GM10248 (cell line): ENCODE data around the gene ARSB.

ENCODE experiments used
- CTCF ChIA-PET: fragments of 300-600 bp; sonication (Branson Sonifier 250); formaldehyde crosslinking; extraction: SDS; loops from one replicate; lab custom pipeline; 2021; ENCODE audit warnings: antibody characterized with exemption; lab: Yijun Ruan, JAX
- POLR2A ChIA-PET: fragments of 350-650 bp; sonication (Branson Sonifier 250); formaldehyde crosslinking; extraction: SDS; loops from one replicate; lab custom pipeline; 2020; ENCODE audit warnings: antibody characterized with exemption; lab: Yijun Ruan, JAX
- DNase-seq: peaks from one replicate; pipeline ENCODE4 v3.0.0; 2012; ENCODE audit errors: extremely low spot score
- CTCF ChIP-seq: IDR thresholded peaks from 2 replicates; pipeline ENCODE4 v1.5.1; 2012; ENCODE audit warnings: mild to moderate bottlenecking, low read depth; ENCODE audit errors: extremely low read depth, missing control alignments, control extremely low read depth

Gene ARSB

DNA sequence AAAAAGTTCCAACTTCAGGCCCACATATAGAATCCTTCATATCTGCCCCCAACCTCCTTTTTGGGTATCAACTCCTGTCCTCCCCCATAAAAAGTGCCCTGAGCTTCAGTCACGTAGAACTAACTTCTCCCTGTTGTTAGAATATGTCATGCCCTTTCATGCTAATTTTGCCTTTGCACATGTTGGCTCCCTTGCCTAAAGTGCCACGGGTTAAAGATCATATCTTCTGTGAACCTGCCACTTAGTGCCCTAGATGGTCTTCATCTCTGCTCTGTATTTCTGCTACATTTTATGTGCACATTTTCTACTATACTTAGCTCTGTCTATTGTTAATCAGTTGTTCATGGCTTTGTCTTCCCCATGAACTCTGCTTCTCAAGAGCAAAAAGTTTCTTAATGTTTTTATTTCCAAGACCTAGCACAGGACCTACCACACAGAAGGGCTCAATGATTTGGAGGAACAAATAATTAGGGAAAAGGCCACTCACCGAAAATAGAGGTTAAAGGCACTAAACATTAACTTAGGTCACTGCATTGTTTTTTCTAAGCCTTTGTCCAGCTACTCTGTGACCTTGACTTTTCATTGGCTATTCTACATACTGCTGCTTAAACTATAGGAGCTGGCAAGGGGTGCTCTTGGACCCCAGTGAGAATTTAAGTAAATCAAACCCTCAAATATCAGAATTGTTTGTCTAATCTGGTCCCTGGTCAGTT is 94.3 kb downstream of the ARSB start:
- POLR2A ChIA-PET, result no interaction called here
- DNase-seq, result no peak
- TF ChIP-seq CTCF, result no peak
- CTCF ChIA-PET, result interaction anchor here (1.0 to 3.3 kb wide), 7 partner anchors 9 to 243 kb away, joined by 3 to 11 read pairs (median 5); no protein-coding TSS in a partner anchor

- no peak for TF ChIP-seq CTCF
- DNase-seq, result no peak
- ChIA-PET CTCF (interaction anchor here (1.1 to 3.9 kb wide), 6 partner anchors 8 to 244 kb away, joined by 3 to 32 read pairs (median 4); no protein-coding TSS in a partner anchor), POLR2A (no interaction called here)
Observed at GRCh38 chr5:78889369-78890140, 95.6 kb downstream of the ARSB start.

DNA sequence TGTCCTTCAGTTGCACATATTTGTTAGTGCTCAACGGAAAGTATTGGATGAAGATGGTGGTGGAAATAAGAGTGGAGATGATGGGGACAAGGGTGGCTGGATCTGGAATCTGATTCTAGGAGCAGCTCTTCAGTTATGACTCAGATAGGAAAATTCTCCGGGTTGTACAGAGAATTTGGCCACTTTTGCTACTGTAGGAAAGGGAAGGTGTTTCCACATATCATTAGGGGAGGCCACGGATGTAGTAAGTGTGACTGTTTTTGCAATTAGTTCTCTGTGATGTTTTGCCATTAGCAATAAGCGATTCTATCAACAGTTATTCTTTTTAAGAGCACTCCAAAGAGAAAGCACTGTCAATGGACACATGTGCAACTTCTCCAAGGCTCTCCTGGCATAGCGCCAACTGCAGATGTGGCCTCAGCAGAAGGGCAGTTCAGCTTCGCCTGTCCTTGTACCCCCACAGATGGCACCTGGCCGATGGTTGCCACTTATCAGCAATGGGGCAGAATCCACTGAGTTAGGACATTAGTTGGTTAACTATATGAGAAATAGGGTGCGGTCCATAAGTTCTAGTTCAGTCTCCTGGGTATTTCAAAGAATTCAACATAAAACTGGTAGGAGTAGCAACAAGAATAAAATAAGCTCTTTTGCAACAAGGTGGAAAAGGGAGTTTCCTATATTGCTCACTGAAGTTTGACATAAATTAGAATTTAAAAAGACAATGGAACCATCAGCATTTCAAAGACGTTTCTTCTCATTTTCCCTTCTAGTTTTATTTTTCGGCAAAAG is 96.3 kb downstream of the ARSB start:
- ChIA-PET CTCF (interaction anchor here (1.1 to 3.9 kb wide), 7 partner anchors 11 to 268 kb away, joined by 3 to 32 read pairs (median 3); no protein-coding TSS in a partner anchor), POLR2A (no interaction called here)
- no peak for TF ChIP-seq CTCF
- DNase-seq, result no peak

DNA sequence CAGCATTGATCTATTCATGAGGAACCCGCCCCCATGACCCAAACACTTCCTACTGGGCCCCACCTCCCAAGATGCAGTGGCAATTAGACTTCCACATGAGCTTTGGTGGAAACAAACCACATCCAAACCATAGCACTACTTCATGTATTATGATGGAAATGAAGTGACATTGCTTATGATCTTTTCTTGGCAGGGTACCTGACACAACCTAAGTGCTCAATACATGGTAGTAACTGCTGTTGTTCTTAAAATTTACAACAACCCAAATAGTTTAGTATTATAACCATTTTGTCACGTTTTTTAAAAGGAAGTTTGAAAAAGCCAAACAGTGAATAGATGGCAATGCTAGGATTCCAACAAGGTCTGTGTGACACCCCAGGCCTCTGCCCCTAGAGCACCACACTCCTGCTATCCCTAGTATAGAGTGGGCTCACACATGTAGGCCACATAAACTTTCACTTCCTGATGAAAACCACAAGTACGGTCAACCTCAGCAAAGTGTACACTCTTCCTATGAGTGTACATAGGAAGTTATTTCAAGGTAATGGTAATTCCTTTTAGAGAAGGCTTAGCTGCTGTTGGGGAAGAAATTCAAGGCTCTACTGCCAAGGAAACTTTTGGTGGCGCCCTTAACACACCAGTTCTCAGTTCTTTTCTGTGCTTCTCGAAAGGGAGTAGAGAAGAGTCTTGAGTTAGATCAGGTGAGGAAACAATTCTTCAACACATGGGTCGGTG is 97.6 kb downstream of the ARSB start:
- DNase-seq, result peak; percentile 50
- peak; percentile 26 for TF ChIP-seq CTCF
- ChIA-PET POLR2A (no interaction called here), CTCF (interaction anchor here (0.7 to 3.9 kb wide), 14 partner anchors 10 to 362 kb away, joined by 3 to 32 read pairs (median 3); no protein-coding TSS in a partner anchor)

GRCh38 chr5:78886341-78887230 is 98.5 kb downstream of the ARSB start:
- ChIA-PET POLR2A (no interaction called here), CTCF (interaction anchor here (0.6 to 3.9 kb wide), 19 partner anchors 9 to 361 kb away, joined by 3 to 32 read pairs (median 4); no protein-coding TSS in a partner anchor)
- no peak for DNase-seq
- peak; percentile 27 for TF ChIP-seq CTCF
